ENCODE measurements around the gene ANK2.

ANK2 gene

DNA sequence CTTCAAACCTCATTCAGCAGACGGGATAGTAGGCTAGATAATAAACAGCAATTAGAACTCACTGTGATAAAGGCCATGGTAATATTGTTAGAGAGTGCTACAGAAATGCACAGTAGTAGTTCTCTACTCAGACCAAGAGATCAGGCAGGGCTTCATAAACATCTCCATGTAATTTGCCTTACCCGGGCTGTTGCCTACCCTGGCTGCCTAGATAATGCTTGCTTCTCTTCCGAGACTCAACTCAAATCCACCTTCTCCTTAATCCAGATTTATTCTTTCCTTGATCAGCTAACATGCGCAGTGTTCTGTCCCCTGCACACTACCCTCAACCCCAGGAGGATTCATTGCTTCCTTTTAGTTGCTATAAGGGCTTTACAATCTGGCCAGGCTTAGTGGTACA lies 21.8 kb downstream of the ANK2 start:
- Histone ChIP-seq H4K20me1 (ENCODE audit: insufficient read depth, low read length, poor library complexity, severe bottlenecking) (no peaks in the 10 kb centered on the region), H3K9me2 (replicated peaks; ENCODE audit: low read depth, low read length) (no peaks in the 10 kb centered on the region), H3K27me3 (ENCODE audit: insufficient read depth, low read length, poor library complexity, severe bottlenecking) (no peaks in the 10 kb centered on the region), H3K9ac (ENCODE audit: low read depth, low read length, poor library complexity, severe bottlenecking) (no peak overlapping the region), H3F3A (ENCODE audit: low read depth) (no peaks in the 10 kb centered on the region), H3K79me2 (ENCODE audit: insufficient read depth, low read length) (no peaks in the 10 kb centered on the region), H3K4me2 (ENCODE audit: low read depth, low read length, poor library complexity, severe bottlenecking) (no peak overlapping the region), H2AFZ (ENCODE audit: low read length) (no peak overlapping the region), H3K4me1 (ENCODE audit: insufficient read depth, low read length, poor library complexity, severe bottlenecking) (no peaks in the 10 kb centered on the region), H3K4me3 (ENCODE audit: low read length, poor library complexity, severe bottlenecking) (no peak overlapping the region), H3K36me3 (ENCODE audit: insufficient read depth, low read length) (no peaks in the 10 kb centered on the region), H3K9me3 (ENCODE audit: insufficient read depth, low read depth, low read length) (no peaks in the 10 kb centered on the region)
- TF ChIP-seq, protein P1, sequence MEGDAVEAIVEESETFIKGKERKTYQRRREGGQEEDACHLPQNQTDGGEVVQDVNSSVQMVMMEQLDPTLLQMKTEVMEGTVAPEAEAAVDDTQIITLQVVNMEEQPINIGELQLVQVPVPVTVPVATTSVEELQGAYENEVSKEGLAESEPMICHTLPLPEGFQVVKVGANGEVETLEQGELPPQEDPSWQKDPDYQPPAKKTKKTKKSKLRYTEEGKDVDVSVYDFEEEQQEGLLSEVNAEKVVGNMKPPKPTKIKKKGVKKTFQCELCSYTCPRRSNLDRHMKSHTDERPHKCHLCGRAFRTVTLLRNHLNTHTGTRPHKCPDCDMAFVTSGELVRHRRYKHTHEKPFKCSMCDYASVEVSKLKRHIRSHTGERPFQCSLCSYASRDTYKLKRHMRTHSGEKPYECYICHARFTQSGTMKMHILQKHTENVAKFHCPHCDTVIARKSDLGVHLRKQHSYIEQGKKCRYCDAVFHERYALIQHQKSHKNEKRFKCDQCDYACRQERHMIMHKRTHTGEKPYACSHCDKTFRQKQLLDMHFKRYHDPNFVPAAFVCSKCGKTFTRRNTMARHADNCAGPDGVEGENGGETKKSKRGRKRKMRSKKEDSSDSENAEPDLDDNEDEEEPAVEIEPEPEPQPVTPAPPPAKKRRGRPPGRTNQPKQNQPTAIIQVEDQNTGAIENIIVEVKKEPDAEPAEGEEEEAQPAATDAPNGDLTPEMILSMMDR (conservative IDR thresholded peaks at IDR 0.05; ENCODE audit: low read length), result no peak
- no peak for TF ChIP-seq EZH2phosphoT487 (IDR thresholded peaks at IDR 0.05; ENCODE audit: borderline replicate concordance)

DNA sequence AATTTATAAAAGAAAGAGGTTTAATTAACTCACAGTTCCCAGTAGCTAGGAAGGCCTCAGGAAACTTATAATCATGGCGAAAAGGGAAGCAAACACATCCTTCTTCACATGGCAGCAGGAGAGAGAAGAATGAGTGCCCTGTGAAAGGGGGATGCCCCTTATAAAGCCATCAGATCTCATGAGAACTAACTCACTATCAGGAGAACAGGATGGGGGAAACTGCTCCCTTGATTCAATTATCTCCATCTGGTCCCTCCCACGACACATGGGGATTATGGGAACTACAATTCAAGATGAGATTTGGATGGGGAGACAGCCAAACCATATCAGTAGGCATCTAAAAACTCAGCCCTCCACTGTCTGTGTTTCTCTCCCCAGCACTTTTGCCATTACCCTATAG lies 22.4 kb downstream of the ANK2 start:
- Histone ChIP-seq H3K4me2 (ENCODE audit: low read depth, low read length, poor library complexity, severe bottlenecking) (no peak overlapping the region), H3K9me3 (ENCODE audit: insufficient read depth, low read depth, low read length) (no peaks in the 10 kb centered on the region), H3K9ac (ENCODE audit: low read depth, low read length, poor library complexity, severe bottlenecking) (no peak overlapping the region), H3K4me3 (ENCODE audit: low read length, poor library complexity, severe bottlenecking) (no peak overlapping the region), H3K4me1 (ENCODE audit: insufficient read depth, low read length, poor library complexity, severe bottlenecking) (no peaks in the 10 kb centered on the region), H3K27me3 (ENCODE audit: insufficient read depth, low read length, poor library complexity, severe bottlenecking) (no peaks in the 10 kb centered on the region), H3K9me2 (replicated peaks; ENCODE audit: low read depth, low read length) (no peaks in the 10 kb centered on the region), H3K36me3 (ENCODE audit: insufficient read depth, low read length) (no peaks in the 10 kb centered on the region), H3K79me2 (ENCODE audit: insufficient read depth, low read length) (no peaks in the 10 kb centered on the region), H3F3A (ENCODE audit: low read depth) (no peaks in the 10 kb centered on the region), H2AFZ (ENCODE audit: low read length) (no peak overlapping the region), H4K20me1 (ENCODE audit: insufficient read depth, low read length, poor library complexity, severe bottlenecking) (no peaks in the 10 kb centered on the region)
- TF ChIP-seq, protein P1 (conservative IDR thresholded peaks at IDR 0.05; ENCODE audit: low read length), result no peak
- no peak for TF ChIP-seq EZH2phosphoT487 (IDR thresholded peaks at IDR 0.05; ENCODE audit: borderline replicate concordance)

DNA sequence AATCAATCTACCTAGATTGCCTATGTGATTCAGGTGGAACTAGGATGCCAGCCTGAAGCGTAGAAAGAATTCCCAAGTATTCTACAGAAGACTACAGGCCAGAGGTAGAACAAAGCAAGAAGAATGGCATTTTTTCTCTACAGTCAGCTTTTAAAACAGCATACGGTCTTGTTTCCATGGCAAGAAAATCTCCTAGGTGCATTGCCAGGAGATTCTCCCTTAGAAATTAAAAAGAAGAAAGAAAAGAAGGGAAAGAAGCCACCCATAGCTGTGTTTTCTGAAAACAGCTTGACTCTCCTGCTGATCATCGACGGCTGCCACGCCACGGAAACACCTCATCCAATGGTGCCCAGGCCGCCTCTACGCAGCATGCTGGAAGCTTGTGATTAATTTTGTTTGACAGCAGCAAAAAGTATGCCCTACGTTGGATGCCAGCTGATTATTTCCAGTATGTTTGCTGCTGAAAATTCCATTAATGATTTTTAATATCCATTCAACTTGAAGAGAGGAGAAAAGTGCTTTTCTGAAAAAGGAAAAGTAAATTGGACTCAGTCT lies 24.1 kb downstream of the ANK2 start:
- no peak for TF ChIP-seq EZH2phosphoT487 (IDR thresholded peaks at IDR 0.05; ENCODE audit: borderline replicate concordance)
- TF ChIP-seq, protein P1 (conservative IDR thresholded peaks at IDR 0.05; ENCODE audit: low read length), result no peak
- no peaks in the 10 kb centered on the region for H3F3A ChIP-seq (ENCODE audit: low read depth)
- H3K79me2 ChIP-seq (ENCODE audit: insufficient read depth, low read length), result no peaks in the 10 kb centered on the region
- H3K36me3 ChIP-seq (ENCODE audit: insufficient read depth, low read length), result no peaks in the 10 kb centered on the region
- no peaks in the 10 kb centered on the region for H3K9me2 ChIP-seq (replicated peaks; ENCODE audit: low read depth, low read length)
- H3K27me3 ChIP-seq (ENCODE audit: insufficient read depth, low read length, poor library complexity, severe bottlenecking), result no peaks in the 10 kb centered on the region
- no peak overlapping the region for H2AFZ ChIP-seq (ENCODE audit: low read length)
- no peak overlapping the region for H3K9ac ChIP-seq (ENCODE audit: low read depth, low read length, poor library complexity, severe bottlenecking)
- H3K4me1 ChIP-seq (ENCODE audit: insufficient read depth, low read length, poor library complexity, severe bottlenecking), result no peaks in the 10 kb centered on the region
- H4K20me1 ChIP-seq (ENCODE audit: insufficient read depth, low read length, poor library complexity, severe bottlenecking), result no peaks in the 10 kb centered on the region
- no peaks in the 10 kb centered on the region for H3K9me3 ChIP-seq (ENCODE audit: insufficient read depth, low read depth, low read length)
- no peak overlapping the region for H3K4me2 ChIP-seq (ENCODE audit: low read depth, low read length, poor library complexity, severe bottlenecking)
- H3K4me3 ChIP-seq (ENCODE audit: low read length, poor library complexity, severe bottlenecking), result no peak overlapping the region

All from Loucy (cell line).